ACHN (cell line): ENCODE data around the gene GATA3.

ENCODE experiments used
- DNase-seq: peaks from one replicate; pipeline ENCODE4 v3.0.0-alpha.2; 2015
- in situ Hi-C: cut with HindIII; loops from 2 replicates; pipeline ENCODE4 v1.10.0; 2017; ENCODE audit warnings: low sequenced_read_pairs, low pct_ligation_motif_present, low pct_unique_long_range_greater_than_20kb

Gene GATA3

DNA sequence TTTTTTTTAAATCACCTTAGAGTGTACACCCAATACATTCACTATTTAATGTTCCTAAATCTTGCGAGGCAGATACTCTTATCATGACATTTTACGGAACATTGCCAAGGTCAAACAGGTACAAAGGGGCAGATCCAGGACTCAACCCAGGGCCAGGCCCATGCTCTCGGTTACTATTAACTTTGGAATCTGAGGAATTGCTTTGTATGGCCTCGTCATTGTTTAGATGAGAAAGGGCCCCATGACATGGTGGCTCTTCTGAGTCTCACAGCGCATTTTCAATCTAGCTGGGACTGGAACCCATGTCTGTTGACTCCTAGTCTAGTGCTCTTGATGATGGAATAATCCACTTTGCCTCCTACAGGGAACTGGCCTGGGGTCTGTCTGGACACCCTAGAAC lies 59.1 kb downstream of the GATA3 start:
- in situ Hi-C loops: no loop called here

GRCh38 chr10:8114741-8115617 lies 60.5 kb downstream of the GATA3 start:
- no peak for DNase-seq

More for the DNA sequence above, 59.1 kb downstream of the GATA3 start:
- no peak for DNase-seq

GRCh38 chr10:8115618-8115980 lies 61.1 kb downstream of the GATA3 start:
- no peak for DNase-seq
- in situ Hi-C loops: no loop called here

More at GRCh38 chr10:8114741-8115617, 60.5 kb downstream of the GATA3 start:
- in situ Hi-C loops: no loop called here

- in situ Hi-C loops: no loop called here
- no peak for DNase-seq
Observed at GRCh38 chr10:8116474-8116873, 62.0 kb downstream of the GATA3 start.

GRCh38 chr10:8116926-8117493 lies 62.5 kb downstream of the GATA3 start:
- no peak for DNase-seq
- in situ Hi-C loops: no loop called here

DNA sequence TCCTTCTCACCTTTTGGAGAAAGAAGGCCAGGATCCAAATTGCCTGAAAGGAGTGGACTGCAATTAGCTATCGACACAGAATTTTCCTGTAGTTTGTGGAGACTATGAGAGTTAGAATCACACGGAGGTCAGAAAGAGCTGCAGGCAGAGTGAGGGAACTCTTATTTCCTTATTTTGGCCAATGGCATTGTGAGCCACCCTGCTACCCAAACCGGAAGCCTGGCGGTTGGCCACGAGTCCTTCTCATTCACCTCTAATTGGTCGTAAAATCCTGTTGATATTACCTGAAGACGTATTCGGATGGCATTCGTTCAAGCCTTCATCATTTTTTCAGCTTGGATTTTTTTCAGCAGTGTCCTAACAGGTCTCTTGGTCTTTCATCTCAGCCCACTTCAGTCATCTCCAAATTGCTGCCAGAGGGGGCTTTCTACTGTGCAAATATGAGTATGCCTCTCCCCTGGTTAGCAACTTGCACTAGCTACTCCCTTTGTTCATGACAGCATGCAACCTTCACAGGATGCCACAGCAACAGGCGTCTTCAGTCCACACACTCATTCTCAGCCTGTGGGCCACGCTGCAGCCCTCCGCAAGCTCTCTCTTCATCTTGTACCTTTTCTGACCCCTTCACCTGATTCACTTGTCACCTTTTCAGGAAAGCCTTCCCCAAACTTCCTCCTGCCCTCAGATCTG lies 66.9 kb downstream of the GATA3 start:
- in situ Hi-C loops: no loop called here
- DNase-seq: no peak

DNA sequence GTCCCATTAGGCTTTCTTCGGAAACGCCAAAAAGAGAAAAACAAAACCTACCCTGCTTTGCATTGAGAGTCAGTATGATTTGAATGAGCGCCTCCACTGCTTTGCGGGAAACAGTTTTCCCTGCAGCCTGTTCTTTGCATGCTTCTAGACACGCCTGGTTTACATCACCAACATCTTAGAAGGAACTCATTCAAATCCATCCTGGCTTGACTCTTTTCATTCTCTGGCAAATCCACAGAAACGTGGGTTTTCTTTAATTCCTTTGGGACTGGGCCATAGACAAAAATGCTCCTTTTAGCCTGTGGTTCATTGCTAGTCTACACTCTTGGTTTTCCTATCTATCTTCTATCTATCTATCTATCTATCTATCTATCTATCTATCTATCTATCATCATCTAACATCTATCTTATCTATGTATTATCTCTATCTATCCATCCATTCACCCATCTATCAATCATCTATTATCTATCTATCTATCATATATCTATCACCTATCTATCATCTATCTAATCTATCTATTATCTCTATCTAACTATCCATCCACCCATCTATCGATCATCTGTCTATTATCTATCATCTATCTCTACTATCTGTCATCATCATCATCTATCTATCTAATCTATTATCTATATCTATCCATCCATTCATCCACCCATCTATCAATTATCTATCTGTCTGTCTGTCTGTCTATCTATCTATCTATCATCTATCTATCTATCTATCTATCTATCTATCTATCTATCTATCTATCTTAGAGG lies 68.3 kb downstream of the GATA3 start:
- in situ Hi-C loops: no loop called here
- DNase-seq: no peak

- in situ Hi-C loops: no loop called here
- no peak for DNase-seq
Observed at GRCh38 chr10:8124436-8124835, 69.9 kb downstream of the GATA3 start.
